GM12891 (cell line): ENCODE results near the gene CCDC50.

Experiments
- PAX5 ChIP-seq: IDR thresholded peaks from 2 replicates; pipeline ENCODE4 v1.6.1; 2011; ENCODE audit warnings: low read length, moderate library complexity, mild to moderate bottlenecking; ENCODE audit not compliant: insufficient read depth, severe bottlenecking
- POLR2A ChIP-seq: IDR thresholded peaks from 2 replicates; pipeline ENCODE4 v1.6.1; 2011; ENCODE audit warnings: low read depth, low read length, control low read depth
- POLR2AphosphoS5 ChIP-seq: IDR thresholded peaks from 2 replicates; pipeline ENCODE4 v1.6.1; 2011; ENCODE audit warnings: low read depth, low read length, control low read depth
- POU2F2 ChIP-seq: IDR thresholded peaks from 2 replicates; pipeline ENCODE4 v1.6.1; 2011; ENCODE audit warnings: low read depth, mild to moderate bottlenecking, control low read depth, low read length, moderate library complexity
- SPI1 ChIP-seq: IDR thresholded peaks from 2 replicates; pipeline ENCODE4 v1.6.1; 2011; ENCODE audit warnings: low read depth, low read length, control low read depth
- TAF1 ChIP-seq: IDR thresholded peaks from 2 replicates; pipeline ENCODE4 v1.6.1; 2011; ENCODE audit warnings: low read depth, low read length, control low read depth

- TF ChIP-seq POLR2A (no peak), POLR2AphosphoS5 (no peak), TAF1 (no peak), PAX5 (no peak), POU2F2 (no peak), SPI1 (no peak)
Observed at GRCh38 chr3:191440532-191440931, 111.3 kb downstream of the CCDC50 start.
